ENCODE data around the gene ASCC1. TPM values are rescaled to one million over a fixed set of nuclear protein-coding genes. Genes with fewer than 3 reads are reported as not detected.

The ASCC1 gene
- total and polyA plus RNA-seq, 2 of the 13 experiments (the other 11 are each of a cell fraction or from before 2014, with no cell fraction given) = 21.6 to 30.1 TPM

DNA sequence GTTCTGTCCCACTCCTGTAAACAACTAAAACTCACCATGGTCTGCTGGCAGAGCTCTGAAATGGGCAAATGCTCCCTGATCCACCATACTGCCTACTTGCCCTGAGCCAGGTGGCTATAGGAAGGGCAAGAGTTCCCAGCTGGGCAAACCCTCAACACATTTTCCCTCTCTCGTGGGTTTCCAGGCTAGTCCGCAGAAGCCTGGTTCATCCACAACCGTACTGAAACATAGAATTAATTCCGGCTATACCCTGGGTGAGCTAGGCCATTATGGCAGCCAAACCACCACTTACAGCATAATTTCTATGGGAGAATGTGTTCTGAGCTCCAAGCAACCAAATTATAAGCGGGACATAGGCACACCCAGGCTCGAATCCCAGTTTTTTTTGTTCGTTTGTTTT is 37.5 kb upstream of the ASCC1 start:
- ChIA-PET CTCF (ENCODE audit: low intra/inter-chr PET ratio, low total read pairs) (no interaction called here), POLR2A (interaction anchor here (0.6 to 5.3 kb wide), 5 partner anchors 10 to 78 kb away, joined by 5 to 45 read pairs (median 13); partner anchors contain the start of gene DDIT4)
- H3K4me3 ChIP-seq (replicated peaks in 1 of 3; ENCODE audit: insufficient read depth in 1 of 3, low read depth in 2 of 3, low read length in 3 of 3) = no peak overlapping the region

More for the DNA sequence above, 37.5 kb upstream of the ASCC1 start:
- FAIRE-seq (no peak), ATAC-seq (no peak), DNase-seq (ENCODE audit: low spot score) (no peak)
- Histone ChIP-seq H3K9ac (ENCODE audit: insufficient read depth, low read depth, low read length) (no peak overlapping the region), H3K4me2 (ENCODE audit: low read depth, low read length) (no peak overlapping the region), H3K36me3 (replicated peaks in 1 of 2; ENCODE audit: control insufficient read depth in 1 of 2, insufficient read depth in 2 of 2, low read length in 2 of 2) (no peaks in the 10 kb centered on the region), H3K27ac (ENCODE audit: extremely low read length, insufficient read depth, low read length) (no peak overlapping the region), H4K20me1 (ENCODE audit: insufficient read depth, low read length) (no peaks in the 10 kb centered on the region), H3K79me2 (ENCODE audit: insufficient read depth, low read length) (no peaks in the 10 kb centered on the region), H2AFZ (ENCODE audit: low read length) (no peak overlapping the region), H3K9me3 (ENCODE audit: low read length) (no peaks in the 10 kb centered on the region), H3K4me1 (ENCODE audit: insufficient read depth, low read length) (peaks cover 91% of the 10 kb centered on the region), H3K27me3 (ENCODE audit: control insufficient read depth in 1 of 2, insufficient read depth in 2 of 2, low read length in 2 of 2) (no peaks in the 10 kb centered on the region)
- no TSS peak for BruUV-seq (replicated peaks)
- no peak for TF ChIP-seq TOE1 (CRISPR knock-in tag; IDR thresholded peaks at IDR 0.05)
- no peak for TF ChIP-seq DDIT3 (CRISPR knock-in tag; IDR thresholded peaks at IDR 0.05)
- no peak for TF ChIP-seq ZNF550 (CRISPR knock-in tag; IDR thresholded peaks at IDR 0.05; ENCODE audit: borderline replicate concordance)
- no peak for TF ChIP-seq FOXK2 (IDR thresholded peaks at IDR 0.05)
- no peak for TF ChIP-seq SNAPC2 (CRISPR knock-in tag; IDR thresholded peaks at IDR 0.05)
- TF ChIP-seq, protein P1, sequence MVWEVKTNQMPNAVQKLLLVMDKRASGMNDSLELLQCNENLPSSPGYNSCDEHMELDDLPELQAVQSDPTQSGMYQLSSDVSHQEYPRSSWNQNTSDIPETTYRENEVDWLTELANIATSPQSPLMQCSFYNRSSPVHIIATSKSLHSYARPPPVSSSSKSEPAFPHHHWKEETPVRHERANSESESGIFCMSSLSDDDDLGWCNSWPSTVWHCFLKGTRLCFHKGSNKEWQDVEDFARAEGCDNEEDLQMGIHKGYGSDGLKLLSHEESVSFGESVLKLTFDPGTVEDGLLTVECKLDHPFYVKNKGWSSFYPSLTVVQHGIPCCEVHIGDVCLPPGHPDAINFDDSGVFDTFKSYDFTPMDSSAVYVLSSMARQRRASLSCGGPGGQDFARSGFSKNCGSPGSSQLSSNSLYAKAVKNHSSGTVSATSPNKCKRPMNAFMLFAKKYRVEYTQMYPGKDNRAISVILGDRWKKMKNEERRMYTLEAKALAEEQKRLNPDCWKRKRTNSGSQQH (CRISPR knock-in tag; IDR thresholded peaks at IDR 0.05; ENCODE audit: low read depth) = no peak
- TF ChIP-seq ZSCAN25 (CRISPR knock-in tag; IDR thresholded peaks at IDR 0.05) = no peak
- no peak for TF ChIP-seq ATF7-NPFF (CRISPR knock-in tag; IDR thresholded peaks at IDR 0.05; ENCODE audit: low read depth)
- no peak for TF ChIP-seq TEAD3 (CRISPR knock-in tag; optimal IDR thresholded peaks at IDR 0.05; ENCODE audit: borderline replicate concordance)
- TF ChIP-seq CBX2 (IDR thresholded peaks at IDR 0.05; ENCODE audit: low read depth, low read length) = no peak
- no peak for TF ChIP-seq CBX2 (CRISPR knock-in tag; IDR thresholded peaks at IDR 0.05; ENCODE audit: low read depth)
- no peak for TF ChIP-seq ZNF780A (CRISPR knock-in tag; IDR thresholded peaks at IDR 0.05)
- TF ChIP-seq PLRG1 (conservative IDR thresholded peaks at IDR 0.05) = no peak
- no peak for TF ChIP-seq BATF2 (CRISPR knock-in tag; IDR thresholded peaks at IDR 0.05)
- no peak for TF ChIP-seq MIER2 (CRISPR knock-in tag; IDR thresholded peaks at IDR 0.05)
- TF ChIP-seq JUND (CRISPR knock-in tag; IDR thresholded peaks at IDR 0.05) = no peak
- WGBS (ENCODE audit: low lambda C conversion rate) = 90% methylated on average over 7 of the region's 7 CpGs
- in situ Hi-C loops (cut with HindIII; ENCODE audit: extremely low pct_ligation_motif_present, low pct_unique_long_range_greater_than_20kb) (no loop called here), intact Hi-C loops (cut with micrococcal nuclease; ENCODE audit: unreplicated experiment) (no loop called here)

Data from HepG2 (cell line).